Skeletal muscle satellite cell (primary cell): ENCODE measurements around the gene SUSD1.

Source experiments
- H3K27me3 ChIP-seq: 2 replicates; pipeline ENCODE4 v1.7.0; 2013; ENCODE audit warnings: low read length; ENCODE audit not compliant: control insufficient read depth, insufficient read depth
- H3K36me3 ChIP-seq: 2 replicates; pipeline ENCODE4 v1.7.0; 2013; ENCODE audit warnings: mild to moderate bottlenecking, control low read depth, low read length; ENCODE audit not compliant: insufficient read depth
- H3K4me1 ChIP-seq: 2 replicates; pipeline ENCODE4 v1.7.0; 2013; ENCODE audit warnings: low read length; ENCODE audit not compliant: control insufficient read depth, insufficient read depth
- H3K4me2 ChIP-seq: 2 replicates; pipeline ENCODE4 v1.7.0; 2013; ENCODE audit warnings: mild to moderate bottlenecking, low read length
- H3K4me3 ChIP-seq: 2 replicates; pipeline ENCODE4 v1.7.0; 2013; ENCODE audit warnings: low read length
- H3K9ac ChIP-seq: 2 replicates; pipeline ENCODE4 v1.7.0; 2013; ENCODE audit warnings: mild to moderate bottlenecking, low read depth, low read length, moderate library complexity
- H3K9me3 ChIP-seq: replicated peaks from 2 replicates; pipeline ENCODE4 v1.7.0; 2013; ENCODE audit warnings: mild to moderate bottlenecking, control low read depth, low read length

SUSD1 gene

DNA sequence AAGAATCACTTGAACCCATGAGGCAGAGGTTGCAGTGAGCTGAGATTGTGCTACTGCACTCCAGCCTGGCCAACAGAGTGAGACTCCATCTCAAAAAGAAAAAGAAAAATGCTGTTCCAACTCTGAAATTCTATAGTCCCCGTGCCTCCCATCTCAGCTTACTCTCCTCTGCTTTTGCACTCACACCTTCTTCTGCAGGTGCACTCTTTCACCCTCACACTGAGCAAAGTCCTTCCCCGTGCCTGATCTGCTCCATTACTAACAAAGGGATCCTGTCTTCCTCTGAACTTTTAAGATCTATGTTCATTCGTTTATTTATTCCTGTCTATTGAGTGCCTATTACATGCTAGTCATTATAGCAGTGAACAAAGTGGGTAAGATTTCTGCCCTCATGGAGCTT lies 47.8 kb downstream of the SUSD1 start:
- H3K27me3 ChIP-seq = no peaks in the 10 kb centered on the region
- H3K4me3 ChIP-seq = no peak overlapping the region
- H3K4me1 ChIP-seq = no peaks in the 10 kb centered on the region
- no peak overlapping the region for H3K9ac ChIP-seq
- H3K9me3 ChIP-seq = no peaks in the 10 kb centered on the region
- H3K36me3 ChIP-seq = peaks cover 9% of the 10 kb centered on the region
- no peak overlapping the region for H3K4me2 ChIP-seq

- Histone ChIP-seq H3K4me1 (no peaks in the 10 kb centered on the region), H3K9ac (no peak overlapping the region), H3K27me3 (no peaks in the 10 kb centered on the region), H3K4me3 (no peak overlapping the region), H3K9me3 (no peaks in the 10 kb centered on the region), H3K36me3 (peaks cover 9% of the 10 kb centered on the region), H3K4me2 (no peak overlapping the region)
Observed at GRCh38 chr9:112125951-112126388, 49.1 kb downstream of the SUSD1 start.

GRCh38 chr9:112124156-112124555 lies 50.9 kb downstream of the SUSD1 start:
- Histone ChIP-seq H3K9me3 (no peaks in the 10 kb centered on the region), H3K4me3 (no peak overlapping the region)

GRCh38 chr9:112121633-112122032 lies 53.5 kb downstream of the SUSD1 start:
- no peaks in the 10 kb centered on the region for H3K27me3 ChIP-seq
- peaks cover 9% of the 10 kb centered on the region for H3K36me3 ChIP-seq
- H3K4me2 ChIP-seq = no peak overlapping the region
- no peaks in the 10 kb centered on the region for H3K4me1 ChIP-seq
- H3K4me3 ChIP-seq = no peak overlapping the region
- no peak overlapping the region for H3K9ac ChIP-seq
- no peaks in the 10 kb centered on the region for H3K9me3 ChIP-seq

More at GRCh38 chr9:112124156-112124555, 50.9 kb downstream of the SUSD1 start:
- Histone ChIP-seq H3K4me2 (no peak overlapping the region), H3K27me3 (no peaks in the 10 kb centered on the region), H3K4me1 (no peaks in the 10 kb centered on the region), H3K9ac (no peak overlapping the region), H3K36me3 (peaks cover 9% of the 10 kb centered on the region)

- Histone ChIP-seq H3K9ac (no peak overlapping the region), H3K4me1 (no peaks in the 10 kb centered on the region), H3K36me3 (peaks cover 9% of the 10 kb centered on the region), H3K4me2 (no peak overlapping the region), H3K4me3 (no peak overlapping the region), H3K27me3 (no peaks in the 10 kb centered on the region), H3K9me3 (no peaks in the 10 kb centered on the region)
Observed at GRCh38 chr9:112120439-112120925, 54.6 kb downstream of the SUSD1 start.

DNA sequence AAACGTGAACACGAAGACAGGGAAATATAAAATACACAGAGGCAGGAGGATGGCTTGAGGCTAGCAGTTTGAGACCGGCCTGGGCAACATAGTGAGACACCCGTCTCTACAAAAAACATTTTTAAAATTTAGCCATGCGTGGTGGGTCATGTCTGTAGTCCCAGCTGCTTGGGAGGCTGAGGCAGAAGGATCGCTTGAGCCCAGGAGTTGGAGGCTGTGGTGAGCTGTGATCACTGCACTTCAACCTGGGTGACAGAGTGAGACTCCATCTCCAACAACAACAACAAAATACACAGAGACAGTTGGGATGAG lies 55.1 kb downstream of the SUSD1 start:
- Histone ChIP-seq H3K4me1 (no peaks in the 10 kb centered on the region), H3K9me3 (no peaks in the 10 kb centered on the region), H3K4me3 (no peak overlapping the region), H3K36me3 (peaks cover 9% of the 10 kb centered on the region), H3K4me2 (no peak overlapping the region), H3K27me3 (no peaks in the 10 kb centered on the region), H3K9ac (no peak overlapping the region)

DNA sequence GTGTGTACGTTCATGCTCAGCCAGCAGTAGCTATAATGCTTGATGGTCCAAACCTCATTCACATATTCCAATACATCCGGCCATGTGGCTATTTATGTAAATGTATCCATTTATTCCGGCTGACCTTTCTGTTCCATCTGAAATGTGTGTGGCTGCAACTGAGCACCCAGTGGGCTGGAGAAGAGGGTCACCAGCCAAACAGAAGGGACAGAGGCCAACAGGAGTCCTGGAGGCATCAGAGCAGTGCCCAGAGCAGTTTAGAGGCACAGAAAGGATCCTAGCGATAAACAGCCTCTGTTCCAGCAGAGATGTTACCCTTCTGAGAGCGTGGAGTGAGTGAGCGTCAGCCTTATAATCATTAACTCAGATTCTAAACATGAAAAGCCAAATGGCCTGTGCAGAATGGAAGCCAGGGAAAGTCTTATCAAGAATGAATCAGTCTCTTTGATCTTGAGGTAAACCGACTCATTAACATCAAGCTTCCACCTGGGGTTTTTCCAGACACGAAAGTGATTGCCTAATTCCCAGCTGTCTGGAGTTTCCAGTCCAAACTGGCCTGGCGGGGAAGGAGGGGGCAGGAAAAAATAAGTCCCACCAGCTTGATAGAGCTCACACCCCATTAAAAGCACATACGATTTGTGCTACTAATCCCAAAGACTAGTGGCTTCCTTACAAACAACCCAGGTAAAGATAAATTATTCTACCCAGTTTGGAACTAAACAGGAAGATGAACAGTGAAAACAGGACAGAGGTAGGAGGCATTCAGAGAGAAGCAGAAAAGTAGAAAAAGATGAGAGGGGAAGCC lies 55.7 kb downstream of the SUSD1 start:
- peaks cover 9% of the 10 kb centered on the region for H3K36me3 ChIP-seq
- no peak overlapping the region for H3K4me3 ChIP-seq
- H3K4me2 ChIP-seq = no peak overlapping the region
- H3K9ac ChIP-seq = no peak overlapping the region
- H3K9me3 ChIP-seq = no peaks in the 10 kb centered on the region
- H3K27me3 ChIP-seq = no peaks in the 10 kb centered on the region
- no peaks in the 10 kb centered on the region for H3K4me1 ChIP-seq

GRCh38 chr9:112118009-112118408 lies 57.1 kb downstream of the SUSD1 start:
- H3K4me3 ChIP-seq = no peak overlapping the region

DNA sequence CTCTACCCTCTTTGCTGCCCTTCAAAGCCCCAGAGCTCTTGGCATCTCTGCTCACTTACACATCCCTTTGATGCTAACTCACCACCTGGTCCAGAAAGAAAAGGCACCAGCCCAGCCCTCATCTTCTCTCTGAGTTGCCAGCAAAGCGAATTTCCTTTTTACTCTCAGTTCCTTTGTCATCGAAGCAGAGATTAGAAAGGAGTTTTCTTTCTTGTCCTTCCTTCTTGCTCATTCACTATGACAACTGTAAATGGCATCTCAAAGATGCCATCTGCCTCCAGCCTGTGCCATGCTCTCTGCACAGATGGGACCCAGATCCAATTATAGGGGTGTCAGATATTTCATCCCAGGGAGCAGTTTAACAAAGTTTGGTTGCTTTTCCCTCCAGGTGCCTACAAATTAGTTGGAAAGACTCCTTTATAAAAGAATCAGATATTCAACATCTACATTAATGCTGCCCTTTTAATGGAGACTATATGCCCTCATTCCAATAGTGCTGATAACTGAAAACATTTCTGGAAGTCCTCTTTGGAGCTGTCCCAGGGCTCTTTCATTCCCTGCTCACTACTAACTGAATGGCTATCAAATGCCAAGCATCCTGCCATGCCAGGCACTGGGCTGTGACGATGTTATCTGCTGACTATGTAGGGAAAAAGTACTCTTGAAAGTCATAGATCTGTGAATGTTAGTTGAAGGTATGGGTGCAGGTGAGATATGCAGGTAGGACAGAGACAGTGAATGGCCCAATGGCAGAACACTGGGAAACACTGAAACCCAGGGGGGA lies 58.9 kb downstream of the SUSD1 start:
- Histone ChIP-seq H3K36me3 (no peaks in the 10 kb centered on the region), H3K9ac (no peak overlapping the region), H3K4me3 (no peak overlapping the region), H3K4me1 (peaks cover 16% of the 10 kb centered on the region), H3K9me3 (no peaks in the 10 kb centered on the region), H3K4me2 (no peak overlapping the region), H3K27me3 (no peaks in the 10 kb centered on the region)

More at GRCh38 chr9:112118009-112118408, 57.1 kb downstream of the SUSD1 start:
- Histone ChIP-seq H3K9ac (no peak overlapping the region), H3K27me3 (no peaks in the 10 kb centered on the region), H3K36me3 (peaks cover 4% of the 10 kb centered on the region), H3K4me2 (no peak overlapping the region), H3K9me3 (no peaks in the 10 kb centered on the region), H3K4me1 (peaks cover 5% of the 10 kb centered on the region)

DNA sequence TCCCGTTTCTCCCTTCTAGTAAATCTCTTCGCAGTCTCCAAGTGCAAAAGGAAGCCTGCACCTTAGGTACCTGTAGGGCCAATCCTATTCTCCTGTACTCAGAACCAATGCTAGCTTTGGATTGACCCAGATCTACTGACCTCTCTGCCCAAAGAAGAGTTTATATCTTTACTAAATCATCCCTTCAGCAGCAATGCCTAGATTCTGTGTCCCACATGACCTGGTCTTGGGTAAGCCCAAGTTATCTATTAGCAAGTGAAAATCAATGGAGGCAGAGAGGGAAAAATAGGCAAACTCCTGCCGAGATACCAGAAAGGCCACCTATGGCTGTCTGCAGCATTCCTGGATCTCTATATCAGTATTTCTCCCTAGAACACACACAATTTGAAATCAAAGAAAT lies 60.0 kb downstream of the SUSD1 start:
- Histone ChIP-seq H3K36me3 (no peaks in the 10 kb centered on the region), H3K9ac (no peak overlapping the region), H3K27me3 (no peaks in the 10 kb centered on the region), H3K4me2 (no peak overlapping the region), H3K4me1 (peaks cover 16% of the 10 kb centered on the region), H3K9me3 (no peaks in the 10 kb centered on the region), H3K4me3 (no peak overlapping the region)

GRCh38 chr9:112112941-112113681 lies 62.0 kb downstream of the SUSD1 start:
- no peaks in the 10 kb centered on the region for H3K9me3 ChIP-seq
- no peaks in the 10 kb centered on the region for H3K27me3 ChIP-seq
- H3K4me1 ChIP-seq = peaks cover 16% of the 10 kb centered on the region
- no peaks in the 10 kb centered on the region for H3K36me3 ChIP-seq
- H3K9ac ChIP-seq = peak overlapping the region; percentile 2
- H3K4me3 ChIP-seq = peak overlapping the region; percentile 26
- H3K4me2 ChIP-seq = peak overlapping the region; percentile 68
